Mesothelial cell of epicardium (in vitro differentiated cells): Measurements from ENCODE around the gene TARBP1. TPM values are rescaled to one million over a fixed set of nuclear protein-coding genes. Genes with fewer than 3 reads are reported as not detected.
"Not testable (repeated sequence)": the region's sequence is repeated elsewhere in the genome, so short reads cannot be mapped to it uniquely, and the experiment has no call there.

ENCODE experiments used
- DNase-seq, 2 experiments: peaks; one replicate each; pipeline ENCODE4 v3.0.0; 2021; ENCODE audit warnings: low spot score in 2 of 2; ENCODE audit not compliant: unreplicated experiment in 2 of 2
- H3K27ac Mint-ChIP-seq: 2 replicates; pipeline ENCODE4 v1.8.0; 2021; ENCODE audit warnings: mixed read lengths
- H3K27me3 Mint-ChIP-seq: 2 replicates; pipeline ENCODE4 v1.8.0; 2021; ENCODE audit warnings: low read depth, mixed read lengths
- H3K36me3 Mint-ChIP-seq: 2 replicates; pipeline ENCODE4 v1.8.0; 2021; ENCODE audit warnings: mixed read lengths
- H3K4me1 Mint-ChIP-seq: 2 replicates; pipeline ENCODE4 v1.8.0; 2021; ENCODE audit warnings: mixed read lengths
- H3K4me3 Mint-ChIP-seq: 2 replicates; pipeline ENCODE4 v1.8.0; 2021; ENCODE audit warnings: mild to moderate bottlenecking, moderate library complexity, mixed read lengths
- H3K9me3 Mint-ChIP-seq: 2 replicates; pipeline ENCODE4 v1.8.0; 2021; ENCODE audit warnings: mixed read lengths
- CTCF ChIP-seq: fragments of 200-600 bp; sonication (generic); IDR thresholded peaks from one replicate; pipeline ENCODE4 v1.5.0; 2021; ENCODE audit warnings: antibody characterized with exemption; ENCODE audit not compliant: unreplicated experiment
- total RNA-seq: library from RNA; stranded (reverse); gene quantifications from 3 replicates; pipeline ENCODE4 v1.2.1, GENCODE V29; 2021

TARBP1 gene
- total RNA-seq, 1 donor from 2014 or later: 66.1 TPM

- Mint-ChIP-seq H3K27ac (no peak overlapping the region), H3K36me3 (no peaks in the 10 kb centered on the region), H3K9me3 (no peaks in the 10 kb centered on the region), H3K27me3 (peaks cover 40% of the 10 kb centered on the region), H3K4me3 (no peak overlapping the region), H3K4me1 (peaks cover 8% of the 10 kb centered on the region)
- TF ChIP-seq CTCF: no peak
- no peak for DNase-seq
These were observed 109.9 kb downstream of the TARBP1 start for GRCh38 chr1:234369033-234369430.

- peaks cover 6% of the 10 kb centered on the region for H3K4me1 Mint-ChIP-seq
- no peaks in the 10 kb centered on the region for H3K9me3 Mint-ChIP-seq
- H3K4me3 Mint-ChIP-seq: no peak overlapping the region
- no peaks in the 10 kb centered on the region for H3K36me3 Mint-ChIP-seq
- DNase-seq: no peak
- no peak overlapping the region for H3K27ac Mint-ChIP-seq
- TF ChIP-seq CTCF: no peak
- peaks cover 40% of the 10 kb centered on the region for H3K27me3 Mint-ChIP-seq
These were observed 110.5 kb downstream of the TARBP1 start for GRCh38 chr1:234368320-234369032.

- no peak for TF ChIP-seq CTCF
- peaks cover 47% of the 10 kb centered on the region for H3K27me3 Mint-ChIP-seq
- DNase-seq: no peak
These were observed 116.4 kb downstream of the TARBP1 start for GRCh38 chr1:234362558-234362957.

GRCh38 chr1:234361102-234361603 lies 117.8 kb downstream of the TARBP1 start:
- no peaks in the 10 kb centered on the region for H3K4me1 Mint-ChIP-seq
- no peak overlapping the region for H3K4me3 Mint-ChIP-seq
- TF ChIP-seq CTCF: no peak
- no peaks in the 10 kb centered on the region for H3K9me3 Mint-ChIP-seq
- no peak for DNase-seq
- H3K36me3 Mint-ChIP-seq: no peaks in the 10 kb centered on the region
- peaks cover 42% of the 10 kb centered on the region for H3K27me3 Mint-ChIP-seq
- no peak overlapping the region for H3K27ac Mint-ChIP-seq

More at GRCh38 chr1:234362558-234362957, 116.4 kb downstream of the TARBP1 start:
- Mint-ChIP-seq H3K4me3 (no peak overlapping the region), H3K9me3 (no peaks in the 10 kb centered on the region), H3K4me1 (no peaks in the 10 kb centered on the region), H3K27ac (no peak overlapping the region), H3K36me3 (no peaks in the 10 kb centered on the region)

GRCh38 chr1:234357831-234358230 lies 121.1 kb downstream of the TARBP1 start:
- peaks cover 3% of the 10 kb centered on the region for H3K9me3 Mint-ChIP-seq
- DNase-seq: no peak
- no peak overlapping the region for H3K4me3 Mint-ChIP-seq
- H3K27me3 Mint-ChIP-seq: peaks cover 52% of the 10 kb centered on the region
- H3K36me3 Mint-ChIP-seq: no peaks in the 10 kb centered on the region
- no peaks in the 10 kb centered on the region for H3K4me1 Mint-ChIP-seq
- no peak overlapping the region for H3K27ac Mint-ChIP-seq
- TF ChIP-seq CTCF: no peak

GRCh38 chr1:234356615-234357269 lies 122.2 kb downstream of the TARBP1 start:
- not testable (repeated sequence) for DNase-seq, H3K4me3 Mint-ChIP-seq, H3K36me3 Mint-ChIP-seq, H3K4me1 Mint-ChIP-seq, H3K27ac Mint-ChIP-seq, H3K9me3 Mint-ChIP-seq
- H3K27me3 Mint-ChIP-seq: peaks cover 61% of the 10 kb centered on the region
